Gastrocnemius medialis (tissue), 4 donors: Measurements from ENCODE around the gene SCMH1. TPM values are rescaled to one million over a fixed set of nuclear protein-coding genes. Genes with fewer than 3 reads are reported as not detected.

ENCODE experiments used
- ATAC-seq, 2 donors: fragments of 150-250 bp; one replicate each; pipeline ENCODE4 v1.9.1; 2016
- DNase-seq, 2 donors: peaks; one replicate each; pipeline ENCODE4 v3.0.0-alpha.2; 2019
- H3K27ac ChIP-seq, 4 donors: fragments of 200-600 bp; sonication (generic); 1 replicate in 1 of 4; 2 replicates in 3 of 4; pipeline ENCODE4 v1.5.1; 2016 to 2018; ENCODE audit warnings: mild to moderate bottlenecking in 2 of 4, moderate library complexity in 1 of 4
- H3K27me3 ChIP-seq, 3 donors: fragments of 200-600 bp; sonication (generic) in 2 of 3; 1 replicate in 1 of 3; 2 replicates in 2 of 3; pipeline versions ENCODE4 v1.5.1 to v1.6.0; 2016 to 2019; ENCODE audit warnings: mild to moderate bottlenecking in 1 of 3, moderate library complexity in 1 of 3
- H3K36me3 ChIP-seq, 2 donors: fragments of 200-600 bp; sonication (generic) in 1 of 2; one replicate each; pipeline ENCODE4 v1.5.1; 2017 to 2018
- H3K4me1 ChIP-seq, 2 donors: fragments of 200-600 bp; sonication (generic) in 1 of 2; one replicate each; pipeline ENCODE4 v1.5.1; 2016 to 2017; ENCODE audit warnings: mild to moderate bottlenecking in 2 of 2
- H3K4me3 ChIP-seq, 4 donors: fragments of 200-600 bp; sonication (generic) in 3 of 4; 1 replicate in 1 of 4; 2 replicates in 3 of 4; pipeline ENCODE4 v1.5.1; 2016 to 2019; ENCODE audit warnings: mild to moderate bottlenecking in 2 of 4
- H3K9me3 ChIP-seq, 3 donors: fragments of 200-600 bp; sonication (generic) in 2 of 3; 1 replicate in 1 of 3; 2 replicates in 2 of 3; pipeline ENCODE4 v1.5.1; 2016 to 2019
- CTCF ChIP-seq, 5 experiments: fragments of 450-650 bp in 3 of 5; fragments of 200-600 bp in 2 of 5; sonication (generic) in 2 of 5; IDR thresholded peaks in 4 of 5; conservative IDR thresholded peaks in 1 of 5; 1 replicate in 4 of 5; 2 replicates in 1 of 5; pipeline ENCODE4 v1.5.1; 2016 to 2019; ENCODE audit warnings: antibody characterized with exemption in 5 of 5, mild to moderate bottlenecking in 3 of 5, moderate library complexity in 3 of 5
- POLR2A ChIP-seq, 2 donors: fragments of 450-650 bp; IDR thresholded peaks; one replicate each; pipeline ENCODE4 v1.6.1; 2017; ENCODE audit warnings: antibody characterized with exemption in 2 of 2, mild to moderate bottlenecking in 2 of 2, moderate library complexity in 2 of 2
- in situ Hi-C, 4 donors: fragments of 200-750 bp; cut with MboI; loops; one replicate each; pipeline versions ENCODE4 v1.15.0 to v1.8.0; 2017; ENCODE audit warnings: low sequenced_read_pairs in 4 of 4
- intact Hi-C: fragments of 100-400 bp; cut with DNase I; formaldehyde crosslinking; loops from one replicate; pipeline ENCODE4 v1.15.1; 2023; ENCODE audit warnings: low total_unique reads
- total RNA-seq, 4 donors: library from RNA; depleted of rRNA; stranded (reverse); fragments of >200 nt; gene quantifications; one replicate each; pipeline versions ENCODE4 v1.1.0 to v1.2.3, GENCODE V29; 2016

SCMH1 gene
- total RNA-seq, 4 donors from 2014 or later = 17.1 to 29.4 (median 25.5) TPM

GRCh38 chr1:40986956-40987355, 255.2 kb downstream of the SCMH1 start:
- Histone ChIP-seq H3K4me3 (no peak overlapping the region), H3K36me3 (peaks cover 0 to 71% of the 10 kb centered on the region in 2 donors), H3K9me3 (no peaks in the 10 kb centered on the region), H3K4me1 (no peaks in the 10 kb centered on the region), H3K27me3 (no peaks in the 10 kb centered on the region), H3K27ac (no peak overlapping the region)
- in situ Hi-C loops = no loop called here
- TF ChIP-seq POLR2A (IDR thresholded peaks at IDR 0.05) (no peak), CTCF (IDR thresholded peaks at IDR 0.05 in 4 of 5, conservative IDR thresholded peaks at IDR 0.05 in 1 of 5) (no peak)
- DNase-seq = no peak
- intact Hi-C loops = no loop called here
- no peak for ATAC-seq

- no peak overlapping the region for H3K4me3 ChIP-seq
- TF ChIP-seq CTCF (IDR thresholded peaks at IDR 0.05 in 4 of 5, conservative IDR thresholded peaks at IDR 0.05 in 1 of 5) = no peak
- no peak for TF ChIP-seq POLR2A (IDR thresholded peaks at IDR 0.05)
- peaks cover 0 to 68% of the 10 kb centered on the region in 2 donors for H3K36me3 ChIP-seq
- in situ Hi-C loops = no loop called here
- intact Hi-C loops = no loop called here
- no peak overlapping the region for H3K27ac ChIP-seq
- H3K27me3 ChIP-seq = no peaks in the 10 kb centered on the region
- ATAC-seq (no peak), DNase-seq (no peak)
- H3K9me3 ChIP-seq = no peaks in the 10 kb centered on the region
- peaks cover 0 to 2% of the 10 kb centered on the region in 2 donors for H3K4me1 ChIP-seq
Measured at GRCh38 chr1:40986328-40986783, 255.8 kb downstream of the SCMH1 start.

- Histone ChIP-seq H3K36me3 (peaks cover 0 to 65% of the 10 kb centered on the region in 2 donors), H3K9me3 (no peaks in the 10 kb centered on the region), H3K27ac (no peak overlapping the region), H3K4me1 (peaks cover 2 to 7% of the 10 kb centered on the region in 2 donors), H3K27me3 (no peaks in the 10 kb centered on the region), H3K4me3 (no peak overlapping the region)
- intact Hi-C loops = no loop called here
- no peak for DNase-seq
- TF ChIP-seq POLR2A (IDR thresholded peaks at IDR 0.05) (no peak), CTCF (IDR thresholded peaks at IDR 0.05 in 4 of 5, conservative IDR thresholded peaks at IDR 0.05 in 1 of 5) (no peak)
- in situ Hi-C loops = no loop called here
- no peak for ATAC-seq
Measured at GRCh38 chr1:40985875-40986274, 256.2 kb downstream of the SCMH1 start.

GRCh38 chr1:40985161-40985560, 256.9 kb downstream of the SCMH1 start:
- H3K4me3 ChIP-seq = no peak overlapping the region
- TF ChIP-seq CTCF (IDR thresholded peaks at IDR 0.05 in 4 of 5, conservative IDR thresholded peaks at IDR 0.05 in 1 of 5) (no peak), POLR2A (IDR thresholded peaks at IDR 0.05) (no peak)
- in situ Hi-C loops = no loop called here
- DNase-seq (no peak), ATAC-seq (no peak)
- intact Hi-C loops = no loop called here
- peaks cover 8 to 14% of the 10 kb centered on the region in 2 donors for H3K4me1 ChIP-seq
- peaks cover 0 to 57% of the 10 kb centered on the region in 2 donors for H3K36me3 ChIP-seq
- H3K27ac ChIP-seq = no peak overlapping the region
- H3K9me3 ChIP-seq = no peaks in the 10 kb centered on the region
- H3K27me3 ChIP-seq = no peaks in the 10 kb centered on the region

- Histone ChIP-seq H3K36me3 (peaks cover 0 to 51% of the 10 kb centered on the region in 2 donors), H3K9me3 (no peaks in the 10 kb centered on the region), H3K27ac (no peak overlapping the region), H3K4me1 (peaks cover 8 to 14% of the 10 kb centered on the region in 2 donors), H3K27me3 (no peaks in the 10 kb centered on the region), H3K4me3 (no peak overlapping the region)
- intact Hi-C loops (no loop called here), in situ Hi-C loops (no loop called here)
- no peak for TF ChIP-seq POLR2A (IDR thresholded peaks at IDR 0.05)
- no peak for TF ChIP-seq CTCF (IDR thresholded peaks at IDR 0.05 in 4 of 5, conservative IDR thresholded peaks at IDR 0.05 in 1 of 5)
- ATAC-seq (no peak), DNase-seq (no peak)
Measured at GRCh38 chr1:40984531-40984930, 257.6 kb downstream of the SCMH1 start.
